Measurements from ENCODE around the gene RYR2.

- TF ChIP-seq CTCF (conservative IDR thresholded peaks at IDR 0.05; ENCODE audit: low read depth, low read length) (no peak), EZH2 (IDR thresholded peaks at IDR 0.05; ENCODE audit: borderline replicate concordance, low read depth, low read length, poor library complexity, severe bottlenecking) (no peak)
Observed at GRCh38 chr1:237411621-237412020, 369.6 kb downstream of the RYR2 start.

Data from A673 (cell line).